HUDEP-2 (cell line): ENCODE data around the gene ROBO2.
A peak's percentile ranks its signal among the peaks of the same experiment; 100 is the strongest.

ENCODE experiments used
- DNase-seq, 76 experiments: peaks; one replicate each; lab custom pipeline; 2025; ENCODE audit not compliant: unreplicated experiment in 76 of 76; lab: John Stamatoyannopoulos, UW

ROBO2 gene

DNA sequence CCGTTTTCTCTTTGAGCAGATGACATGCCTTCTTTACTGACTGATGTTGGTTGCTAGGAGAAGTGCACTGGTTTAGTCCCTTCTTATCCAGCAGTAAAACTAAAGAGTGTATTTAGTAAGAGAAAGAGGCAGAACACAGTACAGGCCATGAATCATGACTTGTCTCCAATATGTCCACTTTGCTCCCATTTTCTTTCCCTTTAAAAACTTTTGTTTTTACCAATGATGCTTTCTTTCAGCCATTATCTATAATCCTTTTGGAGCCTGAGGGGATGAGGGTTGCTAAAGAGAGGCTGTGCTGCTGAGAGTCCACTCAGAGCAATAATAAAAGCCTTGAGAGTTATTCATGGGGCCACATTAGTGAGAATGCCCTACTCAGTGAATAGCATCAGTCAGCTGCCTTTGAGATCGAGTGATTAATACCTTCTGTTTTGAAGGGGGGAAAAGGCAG lies 12.2 kb downstream of the ROBO2 start:
- DNase-seq: no peak

DNA sequence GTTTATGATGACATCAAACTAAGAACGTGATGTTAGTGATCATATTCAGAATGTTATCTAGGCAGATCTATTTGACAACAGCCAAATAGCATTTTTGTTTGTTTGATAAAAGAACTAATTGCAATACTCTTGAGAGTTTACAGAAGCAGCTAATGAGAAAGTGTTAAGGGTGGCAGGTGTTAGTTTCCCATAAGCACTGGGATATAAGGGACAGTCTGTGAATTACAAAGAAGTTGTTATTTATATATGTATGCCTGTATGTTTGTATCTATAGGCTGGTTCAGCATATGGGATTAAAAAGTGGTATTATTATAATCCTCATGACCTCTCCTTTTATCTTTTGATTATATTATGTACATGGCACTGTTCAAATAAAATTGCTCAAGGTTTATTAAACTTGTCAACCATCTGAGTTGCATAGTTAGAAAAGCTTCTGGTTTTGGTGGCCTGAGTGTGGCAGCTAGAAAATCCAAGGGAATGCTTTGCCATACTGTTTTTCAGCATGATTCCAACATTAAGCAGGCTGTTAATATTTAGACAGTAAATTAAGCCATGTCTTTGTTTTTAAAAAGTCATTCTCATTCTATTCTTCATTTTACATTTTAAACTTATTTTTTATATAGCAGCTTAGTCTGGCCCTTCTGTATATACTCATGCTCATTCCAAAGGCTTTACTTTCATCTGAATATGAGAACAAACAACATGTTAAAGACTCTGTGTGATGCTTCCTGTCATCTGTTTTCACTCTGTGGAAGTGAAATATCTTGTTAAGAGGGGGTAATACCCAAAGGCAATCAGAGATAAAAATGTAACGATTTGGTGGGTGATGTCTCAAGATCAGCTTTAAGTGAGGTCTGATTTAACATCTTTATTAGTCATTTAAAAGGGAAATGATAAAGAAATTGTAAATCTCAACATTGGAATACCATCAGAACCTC lies 13.1 kb downstream of the ROBO2 start:
- DNase-seq: no peak

GRCh38 chr3:77053795-77054194 lies 13.9 kb downstream of the ROBO2 start:
- no peak for DNase-seq

- no peak for DNase-seq
Observed at GRCh38 chr3:77055841-77056341, 16.0 kb downstream of the ROBO2 start.

GRCh38 chr3:77059354-77059753 lies 19.5 kb downstream of the ROBO2 start:
- DNase-seq: no peak

DNA sequence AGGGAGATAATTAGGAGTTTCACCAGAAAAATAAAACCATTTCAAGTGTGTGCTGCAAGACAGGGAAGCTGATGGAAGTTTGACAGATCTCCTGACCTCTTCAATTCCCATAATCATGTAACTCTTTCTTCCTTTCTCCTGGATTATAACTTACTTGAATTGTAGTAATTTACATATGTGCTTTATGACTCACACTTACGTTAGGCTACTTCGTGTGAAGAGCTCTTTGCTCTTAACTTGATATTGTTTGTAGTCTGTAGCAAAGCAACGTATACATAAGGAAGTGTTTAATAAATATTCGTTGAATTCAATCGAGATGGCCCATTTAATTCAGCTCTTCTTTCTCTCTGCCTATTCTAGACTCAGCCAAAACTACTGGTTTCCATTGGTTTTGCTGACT lies 23.5 kb downstream of the ROBO2 start:
- DNase-seq: no peak

DNA sequence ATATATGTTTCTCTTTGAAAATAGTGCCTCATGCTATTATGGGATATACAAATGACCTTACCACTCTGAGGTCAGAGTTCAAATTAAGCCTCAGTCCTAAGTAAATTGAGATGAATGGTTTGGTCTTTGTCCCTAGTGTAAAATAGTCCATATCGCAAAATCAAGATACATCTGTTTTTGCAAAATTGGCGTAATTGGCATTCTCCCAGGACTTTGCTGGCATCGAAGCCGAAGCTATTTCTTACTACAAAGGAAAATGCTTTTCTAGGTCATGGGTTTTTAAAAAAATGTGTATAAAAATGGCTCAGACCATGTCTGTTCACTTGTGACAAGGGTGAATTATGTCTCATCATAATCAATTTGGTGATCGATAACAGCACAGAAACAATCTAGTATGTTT lies 25.9 kb downstream of the ROBO2 start:
- peak in 9 of 76 experiments; percentile 27 to 70 (median 37) for DNase-seq

DNA sequence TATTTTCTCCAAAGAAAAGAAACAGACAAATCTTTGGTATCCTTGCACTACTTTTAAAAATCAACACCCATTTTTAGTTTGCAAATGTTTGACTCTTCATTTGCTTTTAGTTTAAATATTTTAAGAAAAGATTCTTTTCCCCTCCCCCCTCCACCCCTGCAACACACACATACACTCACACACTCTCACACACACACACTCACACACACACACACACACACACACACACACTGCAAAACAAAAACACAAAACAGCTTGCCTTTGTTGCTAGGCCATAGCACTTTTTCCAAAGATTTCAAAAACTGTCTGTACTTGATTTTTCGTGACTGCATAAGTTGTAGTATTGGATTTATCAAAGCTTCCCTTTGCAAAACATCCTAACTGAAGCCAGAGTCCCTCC lies 26.9 kb downstream of the ROBO2 start:
- peak in 4 of 76 experiments; percentile 16 to 35 (median 28) for DNase-seq

DNA sequence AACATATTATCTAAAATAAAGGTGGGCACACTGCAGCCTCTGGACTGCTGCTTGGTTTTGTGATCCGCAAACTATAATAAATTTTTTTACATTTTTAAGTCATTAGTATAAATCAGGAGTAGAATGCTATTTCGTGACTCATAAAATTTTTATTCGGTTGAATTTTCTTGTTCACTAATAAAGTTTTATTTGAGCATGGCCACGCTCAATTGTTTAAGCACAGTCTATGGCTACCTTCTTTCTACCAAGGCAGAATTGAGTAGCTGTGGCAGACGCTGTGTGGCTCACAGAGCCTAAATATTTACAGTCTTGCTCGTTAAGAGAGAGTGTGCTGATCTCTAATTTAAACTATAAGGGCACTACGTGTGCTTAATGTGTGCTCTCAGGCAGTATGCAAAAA lies 28.9 kb downstream of the ROBO2 start:
- DNase-seq: no peak

GRCh38 chr3:77071364-77071763 lies 31.5 kb downstream of the ROBO2 start:
- no peak for DNase-seq

DNA sequence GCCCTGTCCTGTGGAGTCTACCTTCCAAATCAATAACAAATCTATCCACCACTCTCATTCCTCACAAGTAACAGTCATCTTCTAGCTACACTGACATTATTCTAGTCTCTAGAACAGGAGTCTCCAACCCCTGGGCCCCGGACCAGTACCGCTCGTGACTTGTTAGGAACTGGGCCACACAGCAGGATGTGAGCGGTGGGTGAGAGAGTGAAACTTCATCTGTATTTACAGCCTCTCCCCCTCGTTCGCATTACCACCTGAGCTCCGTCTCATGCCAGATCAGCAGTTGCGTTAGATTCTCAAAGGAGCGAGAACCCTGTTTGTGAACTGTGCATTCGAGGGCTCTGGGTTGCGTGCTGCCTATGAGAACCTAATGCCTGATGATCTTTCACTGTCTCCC lies 31.9 kb downstream of the ROBO2 start:
- no peak for DNase-seq

GRCh38 chr3:77072232-77072631 lies 32.3 kb downstream of the ROBO2 start:
- no peak for DNase-seq

GRCh38 chr3:77078279-77078678 lies 38.4 kb downstream of the ROBO2 start:
- DNase-seq: peak in 1 of 76 experiments; percentile 23

GRCh38 chr3:77079988-77080610 lies 40.2 kb downstream of the ROBO2 start:
- DNase-seq: peak in 8 of 76 experiments; percentile 15 to 76 (median 46)

DNA sequence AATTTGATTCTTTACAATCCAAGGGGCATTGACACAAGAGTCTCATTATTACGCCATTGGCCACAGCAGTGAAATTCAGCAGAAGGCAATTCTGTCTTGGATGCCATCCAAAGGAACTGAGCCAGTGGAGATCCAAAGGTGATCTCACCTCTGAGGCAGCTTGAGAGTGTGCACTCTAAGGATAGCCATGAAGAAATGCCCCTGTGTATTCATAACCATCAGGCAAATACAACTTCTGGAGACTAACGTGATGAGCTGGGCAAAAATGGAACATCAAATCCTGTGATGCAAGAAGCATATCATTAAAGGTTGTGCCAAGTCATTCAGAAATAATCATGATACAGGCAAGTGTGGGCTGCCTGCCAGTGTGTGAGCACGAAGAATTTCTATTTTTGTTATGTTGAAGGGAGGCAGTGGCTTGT lies 41.4 kb downstream of the ROBO2 start:
- peak in 14 of 76 experiments; percentile 1 to 69 (median 52) for DNase-seq

GRCh38 chr3:77084511-77084910 lies 44.6 kb downstream of the ROBO2 start:
- no peak for DNase-seq

DNA sequence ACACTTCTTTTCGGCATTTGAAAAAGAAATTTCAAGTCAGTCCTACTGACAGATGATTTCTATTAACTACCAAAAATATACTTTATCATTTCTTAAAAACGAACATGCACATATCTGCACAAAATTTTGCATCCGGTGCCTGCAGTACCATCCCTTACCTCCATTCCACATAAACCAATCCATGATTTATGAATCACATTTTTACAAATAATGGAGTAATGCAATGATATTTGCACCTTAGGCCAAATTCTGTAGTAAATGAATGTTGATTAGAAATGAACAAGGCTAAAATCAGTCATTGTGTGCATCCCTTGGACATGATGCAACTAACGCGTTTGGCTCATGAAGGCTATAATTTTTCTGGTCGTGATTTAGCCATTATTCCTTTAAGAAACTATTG lies 46.5 kb downstream of the ROBO2 start:
- no peak for DNase-seq

GRCh38 chr3:77091809-77092208 lies 51.9 kb downstream of the ROBO2 start:
- DNase-seq: no peak

DNA sequence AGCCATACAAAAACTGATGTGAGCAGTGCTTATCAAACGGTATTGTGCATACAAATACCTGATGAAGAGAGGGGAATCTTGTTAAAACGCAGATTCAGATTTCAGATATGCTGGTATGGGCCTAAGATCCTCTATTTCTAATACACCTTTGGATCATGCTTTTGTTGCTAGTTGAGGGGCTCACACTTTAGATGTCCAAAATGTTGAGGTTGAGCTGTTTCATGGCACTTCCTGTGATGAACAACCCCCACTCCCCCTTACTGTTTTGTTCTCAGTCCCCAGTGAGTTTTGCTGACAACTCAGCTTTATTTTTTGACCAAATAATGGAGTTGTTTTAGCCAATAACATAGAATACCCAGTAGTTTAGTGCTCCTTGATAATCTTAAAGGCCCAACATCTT lies 53.2 kb downstream of the ROBO2 start:
- DNase-seq: no peak

- DNase-seq: no peak
Observed at GRCh38 chr3:77096145-77096544, 56.2 kb downstream of the ROBO2 start.
